GM23248 (cell line): ENCODE measurements around the gene SLC22A3. TPM values are rescaled to one million over a fixed set of nuclear protein-coding genes. Genes with fewer than 3 reads are reported as not detected.

ENCODE experiments used
- DNase-seq: peaks from one replicate; pipeline ENCODE4 v3.0.0-alpha.2; 2015
- H2AFZ ChIP-seq: fragments of 200-600 bp; sonication (generic); 2 replicates; pipeline ENCODE4 v1.6.1; 2016; ENCODE audit warnings: antibody characterized with exemption
- H3F3A ChIP-seq: fragments of 200-600 bp; sonication (generic); 2 replicates; pipeline ENCODE4 v1.6.1; 2016; ENCODE audit warnings: mild to moderate bottlenecking, antibody characterized with exemption, mixed run types; ENCODE audit not compliant: insufficient read depth
- H3K27ac ChIP-seq: fragments of 200-600 bp; sonication (generic); 2 replicates; pipeline ENCODE4 v1.5.1; 2016; ENCODE audit warnings: mild to moderate bottlenecking
- H3K27me3 ChIP-seq: fragments of 200-600 bp; sonication (generic); replicated peaks from 2 replicates; pipeline ENCODE4 v1.6.1; 2016; ENCODE audit warnings: mild to moderate bottlenecking; ENCODE audit not compliant: insufficient read depth
- H3K36me3 ChIP-seq: fragments of 200-600 bp; sonication (generic); 2 replicates; pipeline ENCODE4 v1.6.1; 2016; ENCODE audit warnings: low read depth, mild to moderate bottlenecking
- H3K4me1 ChIP-seq: fragments of 200-600 bp; sonication (generic); 2 replicates; pipeline ENCODE4 v1.6.1; 2016; ENCODE audit warnings: mild to moderate bottlenecking; ENCODE audit not compliant: insufficient read depth
- H3K4me2 ChIP-seq: fragments of 200-600 bp; sonication (generic); one replicate; pipeline ENCODE4 v1.6.1; 2016; ENCODE audit warnings: mild to moderate bottlenecking; ENCODE audit not compliant: unreplicated experiment
- H3K4me3 ChIP-seq: fragments of 200-600 bp; sonication (generic); 2 replicates; pipeline ENCODE4 v1.5.1; 2016; ENCODE audit warnings: mild to moderate bottlenecking
- H3K79me2 ChIP-seq: fragments of 200-600 bp; sonication (generic); 2 replicates; pipeline ENCODE4 v1.6.1; 2016; ENCODE audit warnings: mild to moderate bottlenecking; ENCODE audit not compliant: insufficient read depth
- H3K9ac ChIP-seq: fragments of 200-600 bp; sonication (generic); 2 replicates; pipeline ENCODE4 v1.6.1; 2016; ENCODE audit warnings: mild to moderate bottlenecking
- H3K9me2 ChIP-seq: fragments of 200-600 bp; sonication (generic); 2 replicates; pipeline ENCODE4 v1.6.1; 2016; ENCODE audit warnings: mixed run types, mild to moderate bottlenecking, moderate library complexity; ENCODE audit not compliant: insufficient read depth
- H3K9me3 ChIP-seq: fragments of 200-600 bp; sonication (generic); one replicate; pipeline ENCODE4 v1.6.1; 2017; ENCODE audit warnings: low read depth
- H4K20me1 ChIP-seq: fragments of 200-600 bp; sonication (generic); 2 replicates; pipeline ENCODE4 v1.6.0; 2016; ENCODE audit not compliant: insufficient read depth
- EZH2 ChIP-seq: fragments of 200-600 bp; sonication (generic); IDR thresholded peaks from 2 replicates; pipeline ENCODE4 v1.6.1; 2018; ENCODE audit warnings: antibody characterized with exemption, mild to moderate bottlenecking; ENCODE audit not compliant: insufficient read depth, poor library complexity, severe bottlenecking
- EZH2phosphoT487 ChIP-seq: fragments of 200-600 bp; sonication (generic); IDR thresholded peaks from 2 replicates; pipeline ENCODE4 v1.6.1; 2018; ENCODE audit warnings: antibody characterized with exemption, moderate library complexity, mild to moderate bottlenecking, low read depth; ENCODE audit not compliant: insufficient read depth
- WGBS, 2 experiments: methylation state at CpG; one replicate each; pipeline ENCODE4 v1.1.6; 2015 to 2017; ENCODE audit warnings: low lambda C conversion rate in 2 of 2, low coverage in 1 of 2; ENCODE audit errors: missing lambda C conversion rate in 2 of 2; 5-methylcytosine and 5-hydroxymethylcytosine counted together
- in situ Hi-C: fragments of 300-500 bp; cut with MboI; formaldehyde crosslinking; loops from 2 replicates; pipeline ENCODE4 v1.15.0; 2020
- polyA plus RNA-seq: library from polyadenylated mRNA; unstranded; fragments of >200 nt; fragmentation: Nextera tagmentation; extraction: Ambion mirVana; gene quantifications from 2 replicates; pipeline ENCODE4 v1.2.1, GENCODE V29; 2016
- total RNA-seq: library from RNA; depleted of rRNA; stranded (reverse); fragments of >200 nt; shearing (Covaris generic); gene quantifications from 2 replicates; pipeline ENCODE4 v1.2.3, GENCODE V29; 2014

The SLC22A3 gene
- total and polyA plus RNA-seq, 2 experiments from 2014 or later, result not detected

GRCh38 chr6:160420969-160421556 lies 72.9 kb downstream of the SLC22A3 start:
- Histone ChIP-seq H3K4me2 (no peak overlapping the region), H3K27me3 (no peaks in the 10 kb centered on the region), H4K20me1 (no peaks in the 10 kb centered on the region), H3K27ac (no peak overlapping the region), H3K9me2 (no peaks in the 10 kb centered on the region), H2AFZ (no peak overlapping the region), H3K79me2 (no peaks in the 10 kb centered on the region), H3K9ac (no peak overlapping the region), H3K9me3 (no peaks in the 10 kb centered on the region), H3F3A (no peaks in the 10 kb centered on the region), H3K36me3 (no peaks in the 10 kb centered on the region), H3K4me1 (no peaks in the 10 kb centered on the region), H3K4me3 (no peak overlapping the region)
- peak; percentile 5 for DNase-seq
- 20 to 21% methylated on average over 6 to 7 of the region's 7 CpGs for WGBS, 2 experiments
- TF ChIP-seq EZH2phosphoT487 (no peak), EZH2 (no peak)
- in situ Hi-C loops, result no loop called here

DNA sequence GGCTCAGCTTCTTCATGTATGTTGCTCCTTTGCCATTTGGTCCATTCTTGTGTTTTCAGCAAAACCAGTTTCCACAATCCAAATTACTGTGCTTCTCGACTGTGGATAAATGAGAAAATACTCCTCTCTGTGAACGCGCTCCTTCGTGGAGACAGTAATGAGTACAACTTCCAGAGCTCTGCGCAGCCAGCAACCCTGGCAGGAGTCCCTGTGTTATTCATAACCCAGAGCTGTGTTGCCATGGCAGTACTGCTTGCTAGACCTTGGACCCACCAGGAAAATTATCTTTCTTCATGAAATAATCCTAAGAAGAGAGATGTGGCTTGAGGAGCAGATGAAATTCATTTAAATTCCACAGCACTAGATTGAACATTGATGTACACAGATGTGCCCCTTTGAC lies 73.7 kb downstream of the SLC22A3 start:
- Histone ChIP-seq H3F3A (no peaks in the 10 kb centered on the region), H2AFZ (no peak overlapping the region), H3K79me2 (no peaks in the 10 kb centered on the region), H3K9ac (no peak overlapping the region), H3K36me3 (no peaks in the 10 kb centered on the region), H3K4me2 (no peak overlapping the region), H3K9me2 (no peaks in the 10 kb centered on the region), H3K27me3 (no peaks in the 10 kb centered on the region), H3K4me1 (no peaks in the 10 kb centered on the region), H3K27ac (no peak overlapping the region), H3K4me3 (no peak overlapping the region), H4K20me1 (no peaks in the 10 kb centered on the region), H3K9me3 (no peaks in the 10 kb centered on the region)
- DNase-seq, result peak; percentile 40
- WGBS, 2 experiments, result 12% methylated on average over 5 of the region's 5 CpGs
- no peak for TF ChIP-seq EZH2
- TF ChIP-seq EZH2phosphoT487, result no peak
- in situ Hi-C loops, result no loop called here

- H3K27ac ChIP-seq, result no peak overlapping the region
- in situ Hi-C loops, result no loop called here
- no peak for TF ChIP-seq EZH2
- TF ChIP-seq EZH2phosphoT487, result no peak
- H3K9me2 ChIP-seq, result no peaks in the 10 kb centered on the region
- no peak overlapping the region for H3K4me3 ChIP-seq
- H3K4me2 ChIP-seq, result no peak overlapping the region
- H3K9ac ChIP-seq, result no peak overlapping the region
- DNase-seq, result no peak
- H3K36me3 ChIP-seq, result no peaks in the 10 kb centered on the region
- no peaks in the 10 kb centered on the region for H3K79me2 ChIP-seq
- H3K27me3 ChIP-seq, result no peaks in the 10 kb centered on the region
- H2AFZ ChIP-seq, result no peak overlapping the region
- H3K4me1 ChIP-seq, result no peaks in the 10 kb centered on the region
- no peaks in the 10 kb centered on the region for H4K20me1 ChIP-seq
- H3F3A ChIP-seq, result no peaks in the 10 kb centered on the region
- H3K9me3 ChIP-seq, result no peaks in the 10 kb centered on the region
Observed at GRCh38 chr6:160424256-160424655, 76.1 kb downstream of the SLC22A3 start.

DNA sequence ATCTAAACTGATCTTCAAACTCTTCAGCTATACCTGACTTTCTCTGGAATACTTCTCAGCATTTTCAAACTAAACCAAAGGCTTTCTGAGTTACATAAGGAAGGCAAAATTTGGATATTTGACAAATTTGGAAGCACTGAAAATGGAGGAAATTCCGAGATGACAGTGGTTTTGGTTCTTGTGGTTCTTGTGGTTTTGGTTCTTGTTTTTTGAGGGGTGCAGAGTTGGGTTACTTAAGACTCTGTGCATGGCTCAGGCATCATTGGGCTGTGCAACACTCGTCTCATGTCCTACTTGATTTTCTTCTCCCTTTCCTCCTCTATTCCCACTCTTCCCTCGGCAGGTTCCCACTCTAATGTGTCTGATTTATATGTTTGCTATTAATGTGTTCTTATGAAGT lies 78.0 kb downstream of the SLC22A3 start:
- in situ Hi-C loops, result no loop called here
- Histone ChIP-seq H3K27me3 (no peaks in the 10 kb centered on the region), H3K9ac (no peak overlapping the region), H2AFZ (no peak overlapping the region), H3K4me1 (peaks cover 7% of the 10 kb centered on the region; the same call in 1 of the 2 replicates), H3K27ac (no peak overlapping the region), H3F3A (no peaks in the 10 kb centered on the region), H3K4me2 (no peak overlapping the region), H4K20me1 (no peaks in the 10 kb centered on the region), H3K4me3 (no peak overlapping the region), H3K9me2 (no peaks in the 10 kb centered on the region), H3K9me3 (no peaks in the 10 kb centered on the region), H3K79me2 (no peaks in the 10 kb centered on the region), H3K36me3 (no peaks in the 10 kb centered on the region)
- no peak for TF ChIP-seq EZH2
- TF ChIP-seq EZH2phosphoT487, result no peak
- 65 to 69% methylated on average over 3 of the region's 3 CpGs for WGBS, 2 experiments
- DNase-seq, result no peak
